ELR (cell line): ENCODE measurements around the gene FMN2.
A peak's percentile ranks its signal among the peaks of the same experiment; 100 is the strongest.
"Not testable (repeated sequence)": the region's sequence is repeated elsewhere in the genome, so short reads cannot be mapped to it uniquely, and the experiment has no call there.

Experiments used
- DNase-seq: peaks from one replicate; pipeline ENCODE4 v3.0.0-alpha.2; 2015; ENCODE audit warnings: low read depth

Gene FMN2

GRCh38 chr1:240362826-240363225 is 271.1 kb downstream of the FMN2 start:
- no peak for DNase-seq

DNA sequence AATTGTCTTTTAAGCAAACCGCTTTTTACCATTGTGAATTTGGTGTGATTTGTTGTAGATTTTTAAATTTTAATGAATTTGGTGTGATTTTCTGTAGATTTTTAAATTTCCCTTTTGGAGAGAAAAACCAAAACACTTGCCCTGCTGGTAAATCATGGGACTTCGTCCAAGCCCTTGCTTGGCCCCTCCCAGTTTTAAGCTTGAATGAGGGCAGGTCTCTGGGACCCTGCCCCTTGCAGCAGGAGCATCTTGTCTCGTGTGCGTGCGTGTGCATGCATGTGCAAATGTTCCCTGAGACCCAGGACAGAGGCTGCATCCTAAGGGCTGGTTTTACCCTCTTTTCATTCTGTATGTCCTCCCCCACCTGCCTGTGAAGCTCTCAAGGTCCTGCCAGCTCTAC is 271.6 kb downstream of the FMN2 start:
- DNase-seq, result no peak

DNA sequence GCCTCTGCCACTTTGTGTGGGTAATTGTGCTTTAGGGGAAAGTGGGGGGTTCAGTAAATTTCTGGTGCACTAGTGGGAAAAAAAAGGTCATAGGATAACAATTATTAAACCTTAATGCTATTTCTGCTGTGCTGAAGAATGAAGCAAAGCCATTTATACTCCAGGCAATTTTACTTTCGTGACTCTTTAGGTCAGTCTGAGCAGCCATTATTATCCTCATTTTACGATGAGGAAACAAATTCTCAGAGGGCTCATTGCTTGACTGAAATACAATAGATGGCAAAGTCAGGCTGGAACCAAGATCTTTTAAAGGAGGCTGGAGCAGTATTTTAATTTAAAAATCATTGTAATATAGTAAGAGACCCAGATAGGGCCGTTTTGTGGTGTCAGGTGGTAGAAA is 272.2 kb downstream of the FMN2 start:
- DNase-seq, result no peak

DNA sequence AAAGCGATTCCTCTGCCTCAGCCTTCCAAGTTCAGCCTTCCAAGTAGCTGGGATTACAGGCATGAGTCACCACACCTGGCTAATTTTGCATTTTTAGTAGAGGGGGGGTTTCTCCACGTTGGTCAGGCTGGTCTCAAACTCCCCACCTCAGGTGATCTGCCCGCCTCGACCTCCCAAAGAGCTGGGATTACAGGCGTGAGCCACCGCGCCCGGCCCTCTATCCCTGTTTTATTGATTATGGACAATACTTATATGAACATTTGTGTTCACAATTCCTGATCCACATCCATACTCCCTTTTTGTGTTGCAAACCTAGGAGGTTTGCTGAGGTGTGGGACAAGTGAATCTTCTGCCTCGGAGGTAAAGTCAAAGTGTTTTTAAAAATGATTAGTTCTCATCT is 275.0 kb downstream of the FMN2 start:
- DNase-seq, result no peak

GRCh38 chr1:240385551-240385950 is 293.9 kb downstream of the FMN2 start:
- peak; percentile 57 for DNase-seq

DNA sequence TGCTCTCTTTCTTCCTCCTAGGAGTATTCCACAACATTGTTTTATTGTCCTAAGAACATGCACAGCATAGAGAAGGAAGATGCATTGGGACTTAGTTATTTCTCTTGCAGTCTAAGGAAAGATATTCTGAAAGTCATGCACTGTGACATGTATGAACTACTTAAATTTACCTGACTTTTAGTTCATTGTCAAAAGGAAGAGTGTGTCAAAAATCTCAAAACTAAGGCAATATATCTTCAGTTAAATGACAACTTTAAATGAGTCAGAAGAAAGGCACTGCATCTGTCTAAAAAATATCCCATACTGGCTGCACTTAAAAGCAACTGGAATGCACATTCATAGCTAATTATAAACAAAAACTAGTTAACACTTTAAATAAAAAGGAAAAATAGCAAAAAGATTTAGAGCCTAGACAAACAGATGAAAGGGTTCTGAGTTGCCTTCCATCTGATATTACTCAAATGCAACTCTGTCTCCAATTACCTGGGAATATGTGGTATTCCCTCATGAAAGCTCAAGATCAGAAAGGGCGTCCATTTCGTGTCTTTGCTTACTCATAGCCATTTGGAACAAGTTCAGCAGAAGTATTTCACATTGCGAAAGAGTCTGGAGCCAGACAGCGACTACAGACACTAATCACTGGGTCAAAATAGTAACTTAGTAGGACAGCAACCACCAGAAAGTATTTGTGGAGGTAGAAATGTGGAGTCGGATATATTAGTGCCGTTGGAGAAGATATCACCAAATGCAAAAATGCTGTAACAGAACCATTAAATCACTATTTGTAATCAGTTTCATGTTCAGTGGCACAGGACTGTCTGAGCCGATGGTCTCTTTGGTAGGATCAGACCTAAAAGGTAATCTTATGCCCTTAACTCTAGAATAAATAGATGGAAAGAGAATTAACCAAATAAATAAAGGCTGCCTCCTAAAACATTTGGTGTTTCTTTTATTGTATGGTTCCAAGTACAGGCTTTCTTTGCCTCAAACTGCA is 294.6 kb downstream of the FMN2 start:
- peak; percentile 94 for DNase-seq

GRCh38 chr1:240387051-240387450 is 295.4 kb downstream of the FMN2 start:
- DNase-seq, result no peak

DNA sequence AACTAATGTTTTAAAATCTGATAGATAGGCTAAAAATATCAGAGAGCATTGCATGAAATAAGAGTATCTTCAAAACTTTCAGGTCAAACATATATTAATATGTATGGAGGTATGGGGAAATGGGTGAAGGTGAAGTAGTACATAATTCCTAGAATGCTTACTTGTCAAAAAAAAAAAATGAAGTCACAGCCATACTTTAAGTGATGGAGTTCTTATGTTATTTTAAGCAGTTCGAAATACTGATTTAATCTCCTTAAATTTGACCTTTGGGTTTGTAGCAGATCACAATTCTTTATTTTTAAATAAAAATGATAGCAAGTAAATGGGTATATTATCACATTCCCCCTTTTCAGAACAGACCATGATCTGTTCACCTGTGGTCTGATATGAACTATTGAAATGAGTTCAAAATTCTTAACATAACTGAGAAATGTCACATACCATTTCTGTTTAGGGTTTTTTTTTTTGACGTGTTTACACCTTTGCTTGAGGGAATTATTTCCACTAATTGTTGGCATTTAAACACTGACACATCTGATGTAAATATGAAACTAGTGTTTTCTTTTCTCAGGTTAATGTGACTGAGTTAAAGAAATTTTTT is 300.1 kb downstream of the FMN2 start:
- no peak for DNase-seq

- no peak for DNase-seq
These were observed 302.7 kb downstream of the FMN2 start for GRCh38 chr1:240394353-240394752.

- no peak for DNase-seq
These were observed 303.7 kb downstream of the FMN2 start for GRCh38 chr1:240395336-240395735.

- peak; percentile 91 for DNase-seq
These were observed 307.7 kb downstream of the FMN2 start for GRCh38 chr1:240399381-240399780.

DNA sequence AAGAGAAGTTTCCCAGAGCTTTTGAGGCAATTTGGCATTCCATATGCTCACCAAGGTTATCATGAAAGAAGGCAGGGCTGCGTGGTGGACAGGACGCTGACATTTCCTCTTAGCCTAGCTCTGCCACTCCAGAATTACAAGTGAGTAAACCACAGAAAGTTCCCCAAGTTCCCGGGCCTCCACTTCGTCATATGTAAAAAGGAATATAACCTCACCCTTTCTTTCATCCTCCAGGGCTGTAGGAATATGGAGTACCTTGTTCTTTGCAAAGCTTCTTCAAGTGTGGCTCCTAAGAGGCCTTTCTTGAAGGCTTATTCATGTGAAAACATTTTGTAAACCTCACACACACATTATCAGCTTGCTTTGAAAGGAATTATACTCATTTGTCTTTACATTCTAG is 310.0 kb downstream of the FMN2 start:
- no peak for DNase-seq

DNA sequence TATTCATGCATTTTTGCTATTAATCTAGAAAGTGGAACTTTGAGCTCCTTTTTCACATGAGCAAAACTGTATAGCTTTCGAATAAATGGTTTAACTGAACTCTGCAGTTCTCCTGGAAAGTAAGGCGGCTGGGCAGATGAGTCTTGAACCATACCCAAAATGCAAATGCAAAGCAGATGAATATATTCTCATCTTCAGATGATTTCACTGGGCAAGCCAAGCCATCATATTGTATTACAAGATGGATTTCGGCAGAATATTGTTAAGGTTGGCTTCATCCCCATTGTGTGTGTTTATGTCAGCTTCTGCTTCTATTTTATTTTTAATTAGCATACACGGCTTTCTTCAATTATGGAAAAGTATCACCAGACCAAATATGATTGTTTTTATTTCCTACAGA is 310.6 kb downstream of the FMN2 start:
- no peak for DNase-seq

DNA sequence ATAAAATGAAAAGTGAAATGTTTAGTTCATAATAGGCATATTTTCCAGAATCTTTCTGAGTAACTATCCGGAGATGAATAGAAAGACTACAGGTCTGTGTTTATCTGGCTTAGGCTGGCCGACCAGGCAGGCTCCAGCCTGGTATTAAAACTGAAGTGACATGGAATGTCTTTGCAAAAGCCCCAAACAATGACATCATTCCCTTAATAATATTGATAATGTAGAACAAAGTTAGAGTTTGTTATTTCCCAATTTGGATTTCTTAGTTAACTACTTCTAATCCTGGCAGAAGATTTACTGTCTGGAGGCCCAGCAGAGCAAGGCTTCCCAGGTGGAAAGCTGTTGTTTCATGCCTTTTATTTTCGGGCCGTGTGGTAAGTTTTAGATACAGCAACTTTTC is 312.6 kb downstream of the FMN2 start:
- no peak for DNase-seq

GRCh38 chr1:240405751-240406150 is 314.1 kb downstream of the FMN2 start:
- no peak for DNase-seq

GRCh38 chr1:240407407-240407806 is 315.7 kb downstream of the FMN2 start:
- DNase-seq, result no peak

GRCh38 chr1:240409615-240410014 is 317.9 kb downstream of the FMN2 start:
- DNase-seq, result no peak

- peak; percentile 41 for DNase-seq
These were observed 322.0 kb downstream of the FMN2 start for GRCh38 chr1:240413732-240414131.

- peak; percentile 76 for DNase-seq
These were observed 322.6 kb downstream of the FMN2 start for GRCh38 chr1:240414237-240414636.

DNA sequence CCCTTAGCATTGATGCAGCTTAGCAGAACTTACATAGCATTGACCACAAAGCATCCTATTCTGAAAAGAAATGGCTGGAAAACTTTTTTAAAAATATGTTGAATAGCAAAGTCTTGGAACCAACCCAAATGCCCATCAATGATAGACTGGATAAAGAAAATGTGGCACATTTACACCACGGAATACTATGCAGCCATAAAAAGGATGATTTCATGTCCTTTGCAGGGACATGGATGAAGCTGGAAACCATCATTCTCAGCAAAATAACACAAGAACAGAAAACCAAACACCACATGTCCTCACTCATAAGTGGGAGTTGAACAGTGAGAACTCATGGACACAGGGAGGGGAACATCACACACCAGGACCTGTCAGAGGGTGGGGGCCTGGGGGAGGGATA is 323.3 kb downstream of the FMN2 start:
- DNase-seq, result not testable (repeated sequence)

DNA sequence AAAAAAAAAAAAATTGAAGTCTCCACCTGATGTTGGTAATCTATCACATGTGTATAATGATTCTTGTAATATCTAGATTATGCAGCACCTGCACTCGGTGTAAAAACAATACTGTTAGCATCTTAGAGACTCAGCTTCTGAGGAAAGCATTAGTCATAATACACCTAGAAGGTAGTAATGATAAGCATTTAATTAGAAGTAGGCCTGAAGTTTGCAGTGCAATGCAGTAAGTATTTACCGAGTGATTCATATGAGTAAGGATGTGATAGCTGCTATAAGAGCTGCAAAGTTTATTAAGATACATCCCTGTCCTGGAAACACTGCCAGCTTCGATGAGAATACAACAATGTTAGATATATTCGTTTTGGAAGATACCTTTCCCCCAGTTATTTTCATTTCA is 323.8 kb downstream of the FMN2 start:
- DNase-seq, result peak; percentile 28

GRCh38 chr1:240417317-240417716 is 325.6 kb downstream of the FMN2 start:
- no peak for DNase-seq

GRCh38 chr1:240420766-240421165 is 329.1 kb downstream of the FMN2 start:
- no peak for DNase-seq
